Activated gamma-delta T cell treated with Interleukin-2 at 50 U/mL for 16 hours (primary cell): ENCODE results near the gene FMNL2.

Source experiments
- DNase-seq: peaks from one replicate; pipeline ENCODE4 v3.0.0-alpha.2; 2020

Gene FMNL2

GRCh38 chr2:152541712-152542111 lies 206.7 kb downstream of the FMNL2 start:
- DNase-seq = no peak

- DNase-seq = no peak
Observed at GRCh38 chr2:152542337-152542994, 207.5 kb downstream of the FMNL2 start.

GRCh38 chr2:152542995-152543481 lies 208.1 kb downstream of the FMNL2 start:
- DNase-seq = no peak

- DNase-seq = no peak
Observed at GRCh38 chr2:152543717-152544116, 208.7 kb downstream of the FMNL2 start.

GRCh38 chr2:152544638-152545037 lies 209.7 kb downstream of the FMNL2 start:
- no peak for DNase-seq

- DNase-seq = no peak
Observed at GRCh38 chr2:152546230-152546837, 211.4 kb downstream of the FMNL2 start.

- no peak for DNase-seq
Observed at GRCh38 chr2:152548111-152548875, 213.3 kb downstream of the FMNL2 start.

GRCh38 chr2:152548996-152549395 lies 214.0 kb downstream of the FMNL2 start:
- no peak for DNase-seq

- DNase-seq = no peak
Observed at GRCh38 chr2:152549423-152549822, 214.4 kb downstream of the FMNL2 start.

- no peak for DNase-seq
Observed at GRCh38 chr2:152550386-152550785, 215.4 kb downstream of the FMNL2 start.

GRCh38 chr2:152552888-152553287 lies 217.9 kb downstream of the FMNL2 start:
- no peak for DNase-seq

- no peak for DNase-seq
Observed at GRCh38 chr2:152553518-152553917, 218.5 kb downstream of the FMNL2 start.

GRCh38 chr2:152555048-152555447 lies 220.1 kb downstream of the FMNL2 start:
- DNase-seq = no peak

- no peak for DNase-seq
Observed at GRCh38 chr2:152556506-152556905, 221.5 kb downstream of the FMNL2 start.

- DNase-seq = no peak
Observed at GRCh38 chr2:152557273-152557888, 222.4 kb downstream of the FMNL2 start.

GRCh38 chr2:152558158-152558984 lies 223.4 kb downstream of the FMNL2 start:
- DNase-seq = no peak

- DNase-seq = no peak
Observed at GRCh38 chr2:152559008-152559407, 224.0 kb downstream of the FMNL2 start.

GRCh38 chr2:152560166-152560565 lies 225.2 kb downstream of the FMNL2 start:
- no peak for DNase-seq

GRCh38 chr2:152560873-152561595 lies 226.1 kb downstream of the FMNL2 start:
- DNase-seq = no peak

GRCh38 chr2:152562198-152562884 lies 227.4 kb downstream of the FMNL2 start:
- no peak for DNase-seq

- no peak for DNase-seq
Observed at GRCh38 chr2:152563764-152564163, 228.8 kb downstream of the FMNL2 start.
